ENCODE results near the gene NEDD4L. TPM values are rescaled to one million over a fixed set of nuclear protein-coding genes. Genes with fewer than 3 reads are reported as not detected.

The NEDD4L gene
- total and polyA plus RNA-seq, 10 of the 15 experiments (the other 5 are each of a cell fraction or from before 2014, with no cell fraction given): 7.4 to 24.0 (median 17.7) TPM

DNA sequence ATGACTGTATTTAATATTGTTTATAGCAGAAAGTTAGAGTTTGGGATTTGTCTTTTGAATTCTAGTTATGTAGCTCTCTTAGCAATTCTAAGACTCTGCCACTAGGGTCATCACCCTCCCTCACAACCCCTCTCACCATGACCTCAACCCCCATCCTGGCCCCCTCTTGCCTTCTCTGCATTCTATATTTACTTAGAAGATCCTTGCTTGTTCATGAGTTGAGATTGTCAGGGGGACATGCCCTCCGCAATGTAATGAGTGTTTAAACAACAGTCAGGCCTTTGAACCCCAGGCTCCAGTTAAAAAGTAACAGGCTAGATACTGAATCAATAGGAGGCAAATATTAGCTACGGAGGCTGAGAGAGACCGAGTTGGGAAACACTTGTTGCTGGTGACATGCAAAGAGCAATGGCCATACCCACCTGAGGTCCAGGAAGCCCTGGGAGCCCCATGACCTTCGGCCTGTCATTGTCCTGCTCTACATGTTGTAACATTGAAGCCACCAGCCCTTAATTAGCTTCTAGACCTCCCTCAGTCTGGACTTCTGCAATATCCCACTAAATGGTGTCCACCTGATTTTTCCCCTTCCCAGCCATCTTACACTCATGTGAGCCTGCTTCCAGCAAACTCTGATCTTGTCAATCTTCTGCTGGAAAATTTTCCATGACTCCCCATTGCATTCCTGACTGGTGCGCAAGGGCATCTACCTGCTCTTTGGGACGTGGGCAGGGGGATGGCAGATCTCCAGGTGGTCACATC lies 363.8 kb downstream of the NEDD4L start:
- POLR2A ChIA-PET: no interaction called here
- in situ Hi-C loops (cut with MboI) (no loop called here), intact Hi-C loops (cut with micrococcal nuclease; ENCODE audit: unreplicated experiment) (no loop called here)
- Histone ChIP-seq H3K79me2 (ENCODE audit: control insufficient read depth, insufficient read depth, low read length) (no peaks in the 10 kb centered on the region), H3K27me3 (replicated peaks in 1 of 2; ENCODE audit: control insufficient read depth in 2 of 2, insufficient read depth in 2 of 2, low read length in 1 of 2) (peaks cover 0 to 2% of the 10 kb centered on the region in 2 experiments; a peak in 1 of 4 replicates), H4K20me1 (ENCODE audit: control insufficient read depth, insufficient read depth) (no peaks in the 10 kb centered on the region), H3K36me3 (ENCODE audit: control insufficient read depth in 2 of 2, insufficient read depth in 2 of 2, low read length in 1 of 2) (no peaks in the 10 kb centered on the region), H3K4me1 (ENCODE audit: control insufficient read depth, insufficient read depth, low read length) (no peaks in the 10 kb centered on the region), H3K9me3 (replicated peaks; ENCODE audit: control insufficient read depth, insufficient read depth, low read length) (no peaks in the 10 kb centered on the region), H3K9ac (ENCODE audit: control insufficient read depth, insufficient read depth, low read length) (no peak overlapping the region), H3K27ac (ENCODE audit: control insufficient read depth, insufficient read depth) (no peak overlapping the region), H2AFZ (ENCODE audit: control insufficient read depth, low read depth, low read length) (no peak overlapping the region), H3K4me2 (ENCODE audit: control insufficient read depth, insufficient read depth) (no peak overlapping the region), H3K4me3 (no peak overlapping the region)
- TF ChIP-seq, protein P1, sequence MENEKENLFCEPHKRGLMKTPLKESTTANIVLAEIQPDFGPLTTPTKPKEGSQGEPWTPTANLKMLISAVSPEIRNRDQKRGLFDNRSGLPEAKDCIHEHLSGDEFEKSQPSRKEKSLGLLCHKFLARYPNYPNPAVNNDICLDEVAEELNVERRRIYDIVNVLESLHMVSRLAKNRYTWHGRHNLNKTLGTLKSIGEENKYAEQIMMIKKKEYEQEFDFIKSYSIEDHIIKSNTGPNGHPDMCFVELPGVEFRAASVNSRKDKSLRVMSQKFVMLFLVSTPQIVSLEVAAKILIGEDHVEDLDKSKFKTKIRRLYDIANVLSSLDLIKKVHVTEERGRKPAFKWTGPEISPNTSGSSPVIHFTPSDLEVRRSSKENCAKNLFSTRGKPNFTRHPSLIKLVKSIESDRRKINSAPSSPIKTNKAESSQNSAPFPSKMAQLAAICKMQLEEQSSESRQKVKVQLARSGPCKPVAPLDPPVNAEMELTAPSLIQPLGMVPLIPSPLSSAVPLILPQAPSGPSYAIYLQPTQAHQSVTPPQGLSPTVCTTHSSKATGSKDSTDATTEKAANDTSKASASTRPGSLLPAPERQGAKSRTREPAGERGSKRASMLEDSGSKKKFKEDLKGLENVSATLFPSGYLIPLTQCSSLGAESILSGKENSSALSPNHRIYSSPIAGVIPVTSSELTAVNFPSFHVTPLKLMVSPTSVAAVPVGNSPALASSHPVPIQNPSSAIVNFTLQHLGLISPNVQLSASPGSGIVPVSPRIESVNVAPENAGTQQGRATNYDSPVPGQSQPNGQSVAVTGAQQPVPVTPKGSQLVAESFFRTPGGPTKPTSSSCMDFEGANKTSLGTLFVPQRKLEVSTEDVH (IDR thresholded peaks at IDR 0.05; ENCODE audit: low read depth, partially characterized antibody): no peak
- TF ChIP-seq SP1 (IDR thresholded peaks at IDR 0.05; ENCODE audit: low read depth, low read length) (no peak), BMI1 (IDR thresholded peaks at IDR 0.05; ENCODE audit: borderline replicate concordance) (no peak), ASH2L (IDR thresholded peaks at IDR 0.05; ENCODE audit: borderline replicate concordance, low read depth) (no peak), STAT1 (conservative IDR thresholded peaks at IDR 0.05) (no peak), RELA (IDR thresholded peaks at IDR 0.05; ENCODE audit: borderline replicate concordance, partially characterized antibody) (no peak), POLR2AphosphoS2 (IDR thresholded peaks at IDR 0.05; ENCODE audit: low read depth, low read length) (no peak), ESRRA (IDR thresholded peaks at IDR 0.05; ENCODE audit: low read length) (no peak), ZZZ3 (IDR thresholded peaks at IDR 0.05; ENCODE audit: control insufficient read depth, insufficient read length, low read depth) (no peak), ZNF217 (IDR thresholded peaks at IDR 0.05) (no peak), RUNX3 (IDR thresholded peaks at IDR 0.05; ENCODE audit: low read length) (no peak)
- TF ChIP-seq, protein P2, sequence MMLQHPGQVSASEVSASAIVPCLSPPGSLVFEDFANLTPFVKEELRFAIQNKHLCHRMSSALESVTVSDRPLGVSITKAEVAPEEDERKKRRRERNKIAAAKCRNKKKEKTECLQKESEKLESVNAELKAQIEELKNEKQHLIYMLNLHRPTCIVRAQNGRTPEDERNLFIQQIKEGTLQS (IDR thresholded peaks at IDR 0.05; ENCODE audit: borderline replicate concordance, extremely low read depth, low read depth, low read length): no peak
- 57% methylated on average over 6 of the region's 6 CpGs for WGBS (ENCODE audit: insufficient coverage, insufficient replicate concordance, low lambda C conversion rate, missing lambda C conversion rate)
- no TSS peak for BruUV-seq (replicated peaks)
- DNase-seq (ENCODE audit: low read depth, low spot score) (no peak), ATAC-seq (no peak), FAIRE-seq (no peak)
- SMC1A ChIA-PET (ENCODE audit: uncharacterized antibody, unreplicated experiment): interaction anchor here (1.5 kb wide), 1 partner anchor 356 kb away, joined by 3 read pairs; no protein-coding TSS in a partner anchor
- RAD21 ChIA-PET (ENCODE audit: unreplicated experiment): no interaction called here
- CTCF ChIA-PET: interaction anchor here (0.9 to 1.4 kb wide), 4 partner anchors 83 to 361 kb away, joined by 3 to 5 read pairs (median 4); no protein-coding TSS in a partner anchor
